Hindlimb muscle (tissue), 1 donor: Measurements from ENCODE around the gene POFUT2. TPM values are rescaled to one million over a fixed set of nuclear protein-coding genes. Genes with fewer than 3 reads are reported as not detected.
"Not testable (repeated sequence)": the region's sequence is repeated elsewhere in the genome, so short reads cannot be mapped to it uniquely, and the experiment has no call there.

Experiments used
- DNase-seq: peaks from one replicate; pipeline ENCODE4 v3.0.0-alpha.2; 2013
- polyA plus RNA-seq: library from polyadenylated mRNA; unstranded; fragments of 120-200 nt; gene quantifications from one replicate; pipeline ENCODE4 v1.2.1, GENCODE V29; 2013; ENCODE audit not compliant: insufficient read length

The POFUT2 gene
- polyA plus RNA-seq, 1 donor: 36.5 TPM

DNA sequence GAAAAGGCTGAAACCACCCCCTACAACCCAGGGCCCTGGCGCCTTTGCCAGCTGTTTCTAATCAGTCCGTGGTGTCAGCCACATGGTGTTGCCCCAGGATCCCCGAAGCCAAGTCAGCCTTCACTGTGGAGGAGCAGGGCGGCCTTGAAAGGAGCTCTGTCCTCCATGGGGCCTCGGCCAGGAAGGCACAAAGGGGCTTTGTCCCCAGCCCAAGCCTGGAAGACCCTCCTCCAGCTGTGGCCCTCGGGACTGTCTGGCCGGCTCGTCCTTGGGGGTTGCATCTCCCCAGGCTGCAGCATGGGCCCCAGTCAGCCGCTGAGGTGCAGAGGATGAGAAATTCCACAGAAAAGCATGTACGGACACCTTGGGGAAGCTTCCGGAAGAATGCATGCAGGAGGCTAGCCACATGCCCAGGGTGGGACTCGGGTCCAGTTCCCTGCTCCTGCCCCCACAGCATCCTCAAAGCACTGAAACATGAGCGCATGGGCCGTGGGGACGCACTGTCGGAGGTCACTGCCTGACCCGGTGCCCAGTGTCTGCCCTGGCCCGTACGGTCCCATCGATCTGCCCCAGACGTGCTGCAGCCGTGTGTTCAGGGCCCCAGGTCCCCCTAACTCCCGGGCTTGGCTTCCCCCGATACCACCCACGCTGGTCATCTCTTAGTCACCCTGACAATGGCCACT is 38.6 kb upstream of the POFUT2 start:
- no peak for DNase-seq

DNA sequence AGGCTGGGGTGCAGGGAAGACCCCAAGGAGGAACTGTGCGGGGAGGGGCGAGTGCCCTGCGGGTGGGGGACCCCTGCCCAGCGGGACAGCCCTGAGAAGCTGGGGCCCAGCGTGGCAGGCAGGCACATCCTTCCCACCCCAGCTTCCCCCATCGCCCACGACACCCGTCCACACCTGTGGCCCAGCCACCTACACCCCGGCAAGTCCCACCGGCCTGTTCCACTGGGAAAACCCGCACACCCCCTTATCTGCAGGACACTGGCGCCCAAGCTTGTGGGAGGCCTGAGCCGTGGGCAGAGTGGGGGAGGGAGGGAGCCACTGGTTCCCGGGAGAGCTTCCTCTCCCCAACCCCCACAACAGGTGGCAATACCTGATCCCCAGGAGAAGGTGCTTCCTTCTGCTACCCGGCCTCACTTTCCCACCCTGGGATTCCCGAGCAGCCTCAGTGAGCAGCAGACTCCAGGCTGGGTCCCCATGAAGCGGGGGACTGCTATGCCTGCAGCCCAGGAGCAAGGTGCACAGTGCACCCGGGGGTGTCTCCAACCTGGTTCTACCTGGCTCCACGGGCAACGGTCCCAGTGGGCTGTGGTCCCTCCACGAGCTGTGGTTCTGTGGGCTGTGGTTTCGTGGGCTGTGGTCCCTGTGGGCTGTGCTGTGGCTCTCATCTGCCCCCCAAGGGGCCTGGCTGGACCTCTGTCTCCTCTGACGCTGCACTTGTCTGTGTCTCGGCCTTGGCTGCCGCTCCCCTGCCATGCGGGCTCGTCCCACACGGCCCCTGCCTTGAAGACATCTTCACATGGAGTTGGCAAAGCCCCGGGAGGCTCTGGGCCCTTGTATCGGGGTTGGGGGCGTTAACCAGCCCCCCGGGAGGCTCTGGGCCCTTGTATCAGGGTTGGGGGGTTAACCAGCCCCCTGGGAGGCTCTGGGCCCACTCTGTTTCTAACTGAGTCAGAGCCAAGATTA is 37.8 kb upstream of the POFUT2 start:
- DNase-seq: no peak

GRCh38 chr21:45324489-45325205 is 37.0 kb upstream of the POFUT2 start:
- DNase-seq: no peak

DNA sequence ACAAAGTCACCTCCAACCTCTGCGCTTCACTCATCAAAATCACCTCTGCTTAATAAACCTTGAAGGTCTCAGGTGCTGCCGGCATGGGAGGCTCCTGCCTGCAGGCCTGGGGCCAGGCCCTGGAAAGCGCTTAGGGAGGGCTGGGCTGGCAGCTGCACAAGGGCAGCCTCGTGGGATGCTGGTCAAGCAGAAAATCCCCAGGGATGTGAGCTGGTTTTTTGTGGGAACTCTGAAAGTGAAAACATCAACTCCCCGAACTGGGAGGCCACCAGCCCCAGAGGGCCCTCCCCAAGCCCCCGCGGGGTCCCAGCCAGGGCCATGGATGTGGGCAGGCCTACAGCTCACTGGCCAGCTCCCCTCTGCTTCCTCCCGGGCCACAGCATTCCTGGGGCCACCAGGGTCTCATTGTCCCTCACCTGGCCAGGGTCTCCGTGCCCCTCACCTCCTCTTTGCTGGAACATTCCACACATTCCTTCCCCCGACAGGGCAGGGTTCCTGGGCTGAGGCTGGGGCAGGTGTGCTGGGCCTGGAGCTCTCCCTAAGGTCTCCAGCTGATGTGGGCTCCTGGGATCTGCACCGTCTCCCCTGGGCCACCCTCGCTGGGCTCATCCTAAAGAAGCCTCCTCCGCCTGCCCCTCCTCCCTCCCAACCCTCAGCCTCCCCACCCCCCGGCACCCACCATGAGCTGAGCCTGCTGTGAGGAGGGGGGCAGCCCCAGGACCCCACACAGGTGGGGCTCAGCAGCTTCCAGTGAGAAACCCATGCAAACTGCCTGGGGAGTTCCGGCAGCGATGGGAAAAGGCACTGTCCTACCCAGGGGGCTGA is 36.0 kb upstream of the POFUT2 start:
- DNase-seq: no peak

DNA sequence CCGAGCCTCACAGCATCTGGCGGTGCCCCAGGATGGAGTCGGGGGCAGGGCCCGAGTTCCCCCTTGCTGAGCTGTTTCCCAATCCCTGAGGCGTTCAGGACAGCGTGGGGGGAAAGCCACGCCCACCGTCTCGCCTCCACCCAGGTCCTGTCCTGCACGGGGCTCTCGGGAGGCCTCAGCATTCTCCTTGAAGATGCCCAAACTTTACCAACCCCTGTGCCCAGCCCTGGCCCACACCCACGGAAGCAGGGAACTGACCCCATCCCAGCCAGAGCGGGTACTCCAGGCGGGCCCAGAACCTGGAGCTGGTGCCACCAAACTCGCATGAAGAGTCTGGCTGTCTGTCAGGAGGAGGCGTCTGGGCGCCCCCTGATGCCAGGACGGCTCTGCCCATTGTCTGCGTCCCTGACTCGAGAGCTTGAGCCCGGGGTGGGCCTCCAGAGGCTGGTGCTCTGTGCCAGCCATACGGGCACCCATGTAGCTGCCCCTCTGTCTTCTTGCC is 35.3 kb upstream of the POFUT2 start:
- no peak for DNase-seq

- DNase-seq: no peak
Observed at GRCh38 chr21:45322231-45322959, 34.7 kb upstream of the POFUT2 start.

DNA sequence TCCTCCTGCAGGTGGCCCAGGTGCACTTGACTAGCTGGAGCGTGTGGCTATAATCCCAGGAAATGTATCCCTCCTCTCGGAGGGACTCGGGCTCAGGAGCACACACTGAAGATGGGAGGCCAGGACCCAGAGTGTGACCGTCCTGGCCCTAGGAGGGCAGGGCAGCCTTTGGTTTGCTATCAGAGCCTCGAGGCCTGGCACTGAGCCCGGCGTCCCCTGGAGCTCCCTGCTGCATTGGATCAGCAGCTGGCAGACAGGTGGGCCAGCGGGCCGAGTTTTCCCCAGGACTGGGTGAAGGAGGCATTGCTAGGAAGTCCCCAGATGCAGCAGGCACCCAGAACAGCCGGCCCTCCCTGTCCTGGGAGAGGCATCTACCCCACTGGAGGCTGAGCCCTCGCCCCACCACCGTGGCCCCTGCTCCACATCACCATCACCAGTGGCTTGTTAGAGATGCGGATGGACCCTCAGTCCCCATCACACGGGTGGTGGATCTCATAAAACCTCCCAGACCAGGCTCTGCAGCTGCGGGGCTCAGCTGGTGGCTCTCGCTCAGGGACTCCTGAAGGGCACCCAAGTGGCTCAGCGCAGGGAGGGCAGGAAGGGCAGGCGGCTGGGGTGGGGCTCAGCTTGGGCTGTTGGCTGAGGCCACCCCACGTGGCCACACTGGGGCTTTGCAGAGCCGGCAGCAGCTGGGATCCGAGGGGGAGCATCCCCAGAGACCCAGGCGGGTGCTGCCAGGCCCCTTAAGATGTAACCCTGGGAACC is 32.7 kb upstream of the POFUT2 start:
- DNase-seq: no peak

DNA sequence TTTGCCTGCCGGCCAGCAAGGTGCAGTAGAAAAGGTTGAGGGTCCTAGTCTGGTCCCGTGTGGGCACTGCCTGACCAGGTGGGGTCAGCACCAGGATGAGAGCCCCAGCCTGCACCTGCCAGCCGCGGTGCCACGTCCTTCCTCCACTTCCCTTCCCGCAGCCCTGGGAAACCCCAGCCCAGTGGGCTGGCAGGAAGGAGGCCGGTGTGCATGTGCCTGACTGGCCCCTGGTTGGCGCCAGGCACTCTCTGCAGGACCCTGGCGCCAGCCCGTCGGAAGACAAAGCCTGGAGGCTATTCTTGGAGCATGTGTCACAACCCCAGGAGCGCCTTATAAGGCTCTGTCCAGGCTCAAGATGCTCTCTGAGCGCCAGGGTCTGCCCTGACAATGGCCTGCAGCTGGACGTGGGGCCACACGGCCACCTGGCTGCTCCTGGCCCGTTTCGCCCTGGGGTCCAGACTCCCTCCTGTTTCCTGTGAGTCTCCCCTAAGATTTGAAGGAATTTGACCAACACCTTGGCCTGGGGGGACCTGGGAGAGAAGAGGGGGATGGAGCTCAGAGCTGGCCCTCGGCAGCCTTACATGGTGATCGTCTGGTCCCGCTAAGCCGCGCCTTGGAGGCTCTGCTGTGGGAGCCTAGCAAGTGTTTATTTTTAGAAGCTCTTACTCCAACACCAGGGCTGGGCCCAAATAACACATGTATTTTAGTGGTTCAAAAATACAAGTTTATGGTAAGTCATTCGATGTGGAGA is 31.9 kb upstream of the POFUT2 start:
- DNase-seq: no peak

- DNase-seq: no peak
Observed at GRCh38 chr21:45318556-45319404, 31.1 kb upstream of the POFUT2 start.

DNA sequence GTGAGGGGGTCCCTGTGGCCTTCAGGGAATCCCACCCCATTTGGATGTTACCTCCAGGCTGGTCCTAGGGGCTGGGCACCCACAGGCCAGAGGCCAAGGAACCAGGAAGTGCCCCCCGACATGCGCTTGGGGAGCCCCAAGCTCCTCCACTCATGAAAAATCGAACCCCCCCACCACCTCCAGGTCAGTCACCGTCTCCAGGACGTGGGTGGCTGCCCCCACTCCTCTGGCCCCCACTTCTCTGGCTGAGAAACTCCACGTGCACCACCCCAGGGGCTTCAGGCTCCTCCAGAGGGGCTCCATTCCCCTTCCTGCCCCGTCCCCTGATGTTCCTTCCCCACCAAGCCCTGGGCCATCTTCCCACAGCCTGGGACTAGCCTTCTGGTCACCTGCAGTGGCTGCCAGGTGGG is 30.5 kb upstream of the POFUT2 start:
- DNase-seq: no peak

DNA sequence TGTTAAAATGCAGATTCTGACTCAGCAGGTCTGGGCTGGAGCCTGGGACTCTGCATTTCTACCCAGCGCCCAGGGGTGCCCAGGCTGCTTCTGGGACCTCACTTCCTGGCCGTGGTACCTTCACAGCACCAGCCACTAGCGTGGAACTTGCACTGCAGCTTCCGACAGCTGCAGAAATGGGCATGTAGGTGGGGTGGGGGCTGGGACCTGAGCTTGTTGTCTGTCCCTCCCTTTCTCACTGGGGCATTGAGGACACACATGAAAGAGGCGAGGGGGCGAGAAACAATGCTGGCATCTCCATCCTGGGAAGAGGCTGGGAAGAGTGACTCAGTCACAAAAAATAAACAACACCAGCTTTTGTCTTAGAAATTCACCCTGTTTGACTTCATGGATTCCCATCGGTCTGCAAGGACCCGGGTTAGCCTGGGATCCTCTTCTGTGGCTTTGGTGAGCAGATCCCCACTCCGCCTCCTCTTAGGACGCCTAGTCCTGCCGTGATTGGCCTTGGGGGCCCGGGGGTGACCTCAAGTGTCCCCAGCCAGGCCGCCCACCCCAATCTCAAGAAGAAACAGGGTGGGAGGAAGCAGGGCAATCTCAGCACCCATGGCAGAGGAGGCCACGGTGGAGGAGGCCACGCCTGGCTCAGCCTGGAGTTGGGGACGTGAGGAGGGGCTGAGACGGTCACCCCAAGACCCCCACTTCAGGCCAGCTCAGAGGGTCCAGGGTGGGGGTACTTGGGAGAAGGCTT is 29.9 kb upstream of the POFUT2 start:
- DNase-seq: no peak

DNA sequence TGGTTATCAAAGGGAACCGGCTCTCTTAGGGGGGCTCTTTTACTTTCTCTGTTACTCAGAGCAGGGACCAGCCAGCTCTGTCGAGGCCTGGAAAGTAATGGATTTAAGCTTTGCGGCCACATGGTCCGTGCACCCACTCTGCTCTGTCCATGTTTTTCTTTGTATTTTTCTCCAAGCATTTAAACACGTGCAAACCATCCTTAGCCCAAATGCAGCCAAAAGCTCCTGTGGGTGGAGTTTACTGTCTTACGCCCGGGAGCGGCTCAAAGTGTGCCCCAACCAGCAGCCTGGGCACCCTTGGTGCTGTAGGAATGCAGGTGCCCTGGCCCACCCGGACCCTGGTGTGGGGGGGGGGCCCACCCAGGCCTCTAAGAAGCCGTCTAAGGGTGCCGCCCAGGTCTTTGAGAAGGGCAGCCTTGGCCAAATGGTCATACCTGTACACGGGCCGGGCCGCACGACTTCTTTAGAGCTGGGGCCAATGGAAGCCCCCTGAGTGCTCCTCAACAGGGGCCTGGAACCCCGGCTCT is 29.2 kb upstream of the POFUT2 start:
- DNase-seq: no peak

GRCh38 chr21:45315676-45316470 is 28.2 kb upstream of the POFUT2 start:
- not testable (repeated sequence) for DNase-seq

DNA sequence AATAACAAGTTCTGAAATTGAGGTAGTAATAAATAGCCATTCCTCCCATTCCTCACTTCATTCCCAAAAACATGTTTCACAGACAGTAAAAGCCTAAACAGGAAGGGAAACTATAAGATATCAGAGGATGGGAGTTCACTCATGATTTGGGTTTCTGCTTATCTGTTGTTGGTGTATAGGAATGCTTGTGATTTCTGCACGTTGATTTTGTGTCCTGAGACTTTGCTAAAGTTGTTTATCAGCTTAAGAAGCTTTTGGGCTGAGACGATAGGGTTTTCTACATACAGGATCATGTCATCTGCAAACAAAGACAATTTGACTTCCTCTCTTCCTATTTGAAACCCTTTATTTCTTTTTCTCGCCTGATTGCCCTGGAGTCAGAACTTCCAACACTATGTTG is 26.0 kb upstream of the POFUT2 start:
- no peak for DNase-seq

DNA sequence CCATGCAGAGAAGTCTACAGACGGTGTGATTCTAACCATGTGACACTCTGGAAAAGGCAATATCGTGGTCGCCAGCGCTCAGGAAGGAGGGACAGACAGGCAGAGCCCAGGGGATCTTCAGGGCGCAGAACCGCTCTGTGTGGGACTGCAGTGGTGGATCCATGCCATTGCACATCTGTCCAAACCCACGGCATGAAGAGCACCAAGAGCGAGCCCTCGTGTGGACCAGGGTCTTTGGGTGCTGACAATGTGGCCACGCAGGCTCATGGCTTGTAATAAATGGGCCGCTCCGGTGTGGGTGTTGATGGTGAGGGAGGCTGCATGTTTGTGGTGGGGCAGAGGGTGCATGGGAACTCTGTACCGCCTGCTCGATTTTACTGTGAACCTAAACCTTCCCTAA is 25.3 kb upstream of the POFUT2 start:
- no peak for DNase-seq

GRCh38 chr21:45312296-45312695 is 24.6 kb upstream of the POFUT2 start:
- DNase-seq: no peak

DNA sequence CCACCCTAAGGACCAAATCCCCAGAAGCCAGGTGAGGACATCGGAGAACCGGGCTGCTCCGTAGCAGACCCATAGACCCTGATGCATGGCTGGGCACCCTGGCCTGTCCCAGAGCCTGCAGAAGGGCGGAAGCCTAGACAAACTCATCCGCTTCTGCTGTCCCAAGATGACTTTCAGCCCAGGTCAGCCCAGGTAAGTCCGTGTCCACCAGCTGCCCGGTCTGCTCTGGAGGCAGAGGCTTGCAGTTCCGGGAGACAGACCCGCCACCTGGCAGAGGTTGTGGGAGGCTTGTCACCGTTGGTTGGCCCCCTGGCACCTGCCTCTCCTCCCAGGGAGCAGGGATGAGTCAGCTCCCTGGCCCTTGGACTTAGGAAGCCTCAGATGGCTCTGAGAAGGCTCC is 22.8 kb upstream of the POFUT2 start:
- DNase-seq: no peak
